Amniotic stem cell (primary cell): ENCODE results near the gene PDE11A.
"Not testable (repeated sequence)": the region's sequence is repeated elsewhere in the genome, so short reads cannot be mapped to it uniquely, and the experiment has no call there.

Experiments
- DNase-seq: peaks from one replicate; lab custom pipeline; 2025; lab: John Stamatoyannopoulos, UW

The PDE11A gene

GRCh38 chr2:178074123-178075005 is 1.8 kb upstream of the PDE11A start:
- DNase-seq, result no peak

- DNase-seq, result no peak
Measured at GRCh38 chr2:178072000-178072382, 586 bp downstream of the PDE11A start.

GRCh38 chr2:178070824-178071223 is 1.8 kb downstream of the PDE11A start:
- no peak for DNase-seq

- no peak for DNase-seq
Measured at GRCh38 chr2:178069551-178069950, 3.0 kb downstream of the PDE11A start.

- DNase-seq, result no peak
Measured at GRCh38 chr2:178068823-178069454, 3.6 kb downstream of the PDE11A start.

GRCh38 chr2:178066890-178067669 is 5.5 kb downstream of the PDE11A start:
- no peak for DNase-seq

- DNase-seq, result no peak
Measured at GRCh38 chr2:178066324-178066723, 6.3 kb downstream of the PDE11A start.

- DNase-seq, result no peak
Measured at GRCh38 chr2:178059681-178060080, 12.9 kb downstream of the PDE11A start.

- no peak for DNase-seq
Measured at GRCh38 chr2:178059111-178059510, 13.5 kb downstream of the PDE11A start.

GRCh38 chr2:178057179-178057680 is 15.3 kb downstream of the PDE11A start:
- no peak for DNase-seq

- DNase-seq, result no peak
Measured at GRCh38 chr2:178056345-178056744, 16.2 kb downstream of the PDE11A start.

- not testable (repeated sequence) for DNase-seq
Measured at GRCh38 chr2:178051257-178051656, 21.3 kb downstream of the PDE11A start.

GRCh38 chr2:178047391-178047790 is 25.2 kb downstream of the PDE11A start:
- no peak for DNase-seq

- no peak for DNase-seq
Measured at GRCh38 chr2:178044836-178045235, 27.7 kb downstream of the PDE11A start.

GRCh38 chr2:178043266-178043665 is 29.3 kb downstream of the PDE11A start:
- no peak for DNase-seq

GRCh38 chr2:178033583-178033982 is 39.0 kb downstream of the PDE11A start:
- not testable (repeated sequence) for DNase-seq

GRCh38 chr2:178029342-178029741 is 43.2 kb downstream of the PDE11A start:
- no peak for DNase-seq

- DNase-seq, result no peak
Measured at GRCh38 chr2:178025551-178026185, 46.9 kb downstream of the PDE11A start.

GRCh38 chr2:178018141-178018540 is 54.4 kb downstream of the PDE11A start:
- no peak for DNase-seq

GRCh38 chr2:178016612-178017011 is 56.0 kb downstream of the PDE11A start:
- DNase-seq, result no peak

GRCh38 chr2:178012639-178013038 is 59.9 kb downstream of the PDE11A start:
- DNase-seq, result no peak

- DNase-seq, result no peak
Measured at GRCh38 chr2:178009813-178010212, 62.8 kb downstream of the PDE11A start.
